B cell (primary cell): ENCODE measurements around the gene CR1. TPM values are rescaled to one million over a fixed set of nuclear protein-coding genes. Genes with fewer than 3 reads are reported as not detected.

Source experiments
- ATAC-seq: fragments of 200-7000 bp; cut with Tn5 transposase; one replicate; pipeline ENCODE4 v1.10.0; 2021; ENCODE audit warnings: low read depth, mild to moderate bottlenecking, moderate number of reproducible peaks, moderate library complexity
- CTCF ChIA-PET: fragments of 350-600 bp; sonication (Branson Sonifier 250); formaldehyde crosslinking; loops from one replicate; lab custom pipeline; 2021; ENCODE audit warnings: antibody characterized with exemption, inconsistent platforms; lab: Charles Lee
- POLR2A ChIA-PET: fragments of 350-600 bp; sonication (Branson Sonifier 250); formaldehyde crosslinking; loops from one replicate; lab custom pipeline; 2021; ENCODE audit warnings: antibody characterized with exemption; lab: Charles Lee
- DNase-seq: peaks from one replicate; pipeline ENCODE4 v3.0.0; 2013
- H2AFZ ChIP-seq: 2 replicates; pipeline ENCODE4 v1.6.1; 2012; ENCODE audit warnings: mild to moderate bottlenecking, low read depth, low read length; ENCODE audit not compliant: insufficient read depth, poor library complexity, severe bottlenecking
- H3K27ac ChIP-seq, 2 donors: 1 replicate in 1 of 2; 2 replicates in 1 of 2; pipeline ENCODE4 v1.5.1; 2012 to 2013; ENCODE audit warnings: low read length in 2 of 2, mild to moderate bottlenecking in 2 of 2, moderate library complexity in 1 of 2
- H3K27me3 ChIP-seq, 4 experiments: fragments of 200-600 bp in 1 of 4; sonication (generic) in 1 of 4; replicated peaks in 1 of 4; 1 replicate in 2 of 4; 2 replicates in 2 of 4; pipeline versions ENCODE4 v1.6.1 to v1.7.0; 2013 to 2016; ENCODE audit warnings: low read length in 3 of 4, mild to moderate bottlenecking in 2 of 4, mixed read lengths in 1 of 4, moderate library complexity in 1 of 4; ENCODE audit not compliant: insufficient read depth in 4 of 4, control insufficient read depth in 3 of 4; ENCODE audit errors: control extremely low read depth in 1 of 4
- H3K36me3 ChIP-seq, 2 experiments: replicated peaks in 1 of 2; 1 replicate in 1 of 2; 2 replicates in 1 of 2; pipeline versions ENCODE4 v1.6.1 to v1.7.1; 2013; ENCODE audit warnings: low read length in 1 of 2; ENCODE audit not compliant: insufficient read depth in 2 of 2, control insufficient read depth in 1 of 2; ENCODE audit errors: control extremely low read depth in 1 of 2, extremely low read depth in 1 of 2
- H3K4me1 ChIP-seq, 2 donors: fragments of 200-600 bp in 1 of 2; sonication (generic) in 1 of 2; 1 replicate in 1 of 2; 2 replicates in 1 of 2; pipeline versions ENCODE4 v1.5.1 to v1.6.1; 2013 to 2017; ENCODE audit warnings: low read length in 2 of 2; ENCODE audit not compliant: control insufficient read depth in 2 of 2, insufficient read depth in 2 of 2
- H3K4me2 ChIP-seq: replicated peaks from 2 replicates; pipeline ENCODE3; 2012; ENCODE audit warnings: mild to moderate bottlenecking, low read depth, low read length; ENCODE audit not compliant: poor library complexity, severe bottlenecking
- H3K4me3 ChIP-seq, 5 experiments: fragments of 200-600 bp in 1 of 5; sonication (generic) in 1 of 5; 1 replicate in 3 of 5; 2 replicates in 2 of 5; pipeline versions ENCODE4 v1.5.1 to v1.7.0; 2011 to 2016; ENCODE audit warnings: low read length in 4 of 5, mild to moderate bottlenecking in 4 of 5, low read depth in 2 of 5, control low read depth in 1 of 5, moderate library complexity in 1 of 5; ENCODE audit not compliant: insufficient read depth in 1 of 5; ENCODE audit errors: control extremely low read depth in 1 of 5, extremely low read depth in 1 of 5
- H3K79me2 ChIP-seq: fragments of 200-600 bp; sonication (generic); one replicate; pipeline ENCODE4 v1.6.0; 2016; ENCODE audit warnings: low read length; ENCODE audit not compliant: control insufficient read depth, insufficient read depth
- H3K9ac ChIP-seq: fragments of 200-600 bp; sonication (generic); 2 replicates; pipeline ENCODE4 v1.6.1; 2017; ENCODE audit warnings: mild to moderate bottlenecking, low read length, moderate library complexity
- H3K9me3 ChIP-seq, 3 donors: one replicate each; pipeline versions ENCODE4 v1.6.1 to v1.7.1; 2013; ENCODE audit warnings: low read length in 2 of 3; ENCODE audit not compliant: control insufficient read depth in 2 of 3, insufficient read depth in 1 of 3; ENCODE audit errors: control extremely low read depth in 1 of 3
- H4K20me1 ChIP-seq: 2 replicates; pipeline ENCODE4 v1.6.0; 2012; ENCODE audit warnings: mild to moderate bottlenecking, low read length; ENCODE audit not compliant: insufficient read depth, control insufficient read depth, poor library complexity, severe bottlenecking
- H3K27ac Mint-ChIP-seq: one replicate; pipeline ENCODE4 v1.8.0; 2021; ENCODE audit warnings: mixed read lengths
- H3K27me3 Mint-ChIP-seq: one replicate; pipeline ENCODE4 v1.8.0; 2021; ENCODE audit warnings: mixed read lengths
- H3K4me1 Mint-ChIP-seq: one replicate; pipeline ENCODE4 v1.8.0; 2021; ENCODE audit warnings: mixed read lengths
- H3K4me3 Mint-ChIP-seq: one replicate; pipeline ENCODE4 v1.8.0; 2021; ENCODE audit warnings: mixed read lengths
- H3K9me3 Mint-ChIP-seq: one replicate; pipeline ENCODE4 v1.8.0; 2022; ENCODE audit warnings: mixed read lengths; ENCODE audit not compliant: insufficient read depth
- EZH2 ChIP-seq: IDR thresholded peaks from 2 replicates; pipeline ENCODE4 v1.6.1; 2012; ENCODE audit warnings: borderline replicate concordance, low read depth, mild to moderate bottlenecking, moderate library complexity, low read length; ENCODE audit not compliant: insufficient read depth, poor library complexity, severe bottlenecking
- WGBS: methylation state at CpG from one replicate; pipeline ENCODE4 v1.1.5; 2013; ENCODE audit warnings: missing lambda C conversion rate; ENCODE audit not compliant: insufficient coverage; 5-methylcytosine and 5-hydroxymethylcytosine counted together
- intact Hi-C: fragments of 100-400 bp; cut with micrococcal nuclease; formaldehyde crosslinking; loops from one replicate; pipeline ENCODE4 v1.10.0; 2022
- polyA plus RNA-seq: library from polyadenylated mRNA; depleted of rRNA; stranded (reverse); fragments of >200 nt; gene quantifications from 2 replicates; pipeline ENCODE4 v1.2.3, GENCODE V29; 2012
- total RNA-seq, 2 donors: library from RNA; stranded (reverse); fragments of 120-200 nt in 1 of 2; gene quantifications; 1 replicate in 1 of 2; 2 replicates in 1 of 2; pipeline versions ENCODE4 v1.2.3 to v1.2.4, GENCODE V29; 2013 to 2022
- TF ChIP-seq, protein P1 (sequence below): fragments of 200-600 bp; IDR thresholded peaks from one replicate; pipeline ENCODE4 v1.8.0; 2022; ENCODE audit warnings: antibody characterized with exemption, mild to moderate bottlenecking

The CR1 gene
- total and polyA plus RNA-seq, 2 donors (not counting 1 experiment from before 2014, with no cell fraction given): 26.4 to 36.7 TPM

GRCh38 chr1:207514890-207515289 is 18.9 kb downstream of the CR1 start:
- DNase-seq (no peak), ATAC-seq (no peak)
- H3K27me3 ChIP-seq: no peaks in the 10 kb centered on the region
- H3K36me3 ChIP-seq: peaks cover 13 to 33% of the 10 kb centered on the region in 2 experiments
- Mint-ChIP-seq H3K27me3 (no peaks in the 10 kb centered on the region), H3K27ac (no peak overlapping the region), H3K4me3 (no peak overlapping the region), H3K9me3 (no peaks in the 10 kb centered on the region), H3K4me1 (no peaks in the 10 kb centered on the region)
- H3K9me3 ChIP-seq: peaks cover 0 to 2% (median 0%) of the 10 kb centered on the region in 3 donors
- WGBS: no CpG with 5 or more reads among the region's 13 CpGs
- H3K9ac ChIP-seq: no peak overlapping the region
- no peaks in the 10 kb centered on the region for H3K79me2 ChIP-seq
- ChIA-PET POLR2A (no interaction called here), CTCF (interaction anchor here (0.7 to 0.9 kb wide), 2 partner anchors 17 to 456 kb away, joined by 3 to 6 read pairs; no protein-coding TSS in a partner anchor)
- H3K4me3 ChIP-seq: no peak overlapping the region
- no peak overlapping the region for H2AFZ ChIP-seq
- intact Hi-C loops: no loop called here
- TF ChIP-seq, protein P1, sequence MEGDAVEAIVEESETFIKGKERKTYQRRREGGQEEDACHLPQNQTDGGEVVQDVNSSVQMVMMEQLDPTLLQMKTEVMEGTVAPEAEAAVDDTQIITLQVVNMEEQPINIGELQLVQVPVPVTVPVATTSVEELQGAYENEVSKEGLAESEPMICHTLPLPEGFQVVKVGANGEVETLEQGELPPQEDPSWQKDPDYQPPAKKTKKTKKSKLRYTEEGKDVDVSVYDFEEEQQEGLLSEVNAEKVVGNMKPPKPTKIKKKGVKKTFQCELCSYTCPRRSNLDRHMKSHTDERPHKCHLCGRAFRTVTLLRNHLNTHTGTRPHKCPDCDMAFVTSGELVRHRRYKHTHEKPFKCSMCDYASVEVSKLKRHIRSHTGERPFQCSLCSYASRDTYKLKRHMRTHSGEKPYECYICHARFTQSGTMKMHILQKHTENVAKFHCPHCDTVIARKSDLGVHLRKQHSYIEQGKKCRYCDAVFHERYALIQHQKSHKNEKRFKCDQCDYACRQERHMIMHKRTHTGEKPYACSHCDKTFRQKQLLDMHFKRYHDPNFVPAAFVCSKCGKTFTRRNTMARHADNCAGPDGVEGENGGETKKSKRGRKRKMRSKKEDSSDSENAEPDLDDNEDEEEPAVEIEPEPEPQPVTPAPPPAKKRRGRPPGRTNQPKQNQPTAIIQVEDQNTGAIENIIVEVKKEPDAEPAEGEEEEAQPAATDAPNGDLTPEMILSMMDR: no peak
- TF ChIP-seq EZH2: no peak
- no peak overlapping the region for H3K27ac ChIP-seq
- H4K20me1 ChIP-seq: no peaks in the 10 kb centered on the region
- H3K4me2 ChIP-seq: no peak overlapping the region
- no peaks in the 10 kb centered on the region for H3K4me1 ChIP-seq

DNA sequence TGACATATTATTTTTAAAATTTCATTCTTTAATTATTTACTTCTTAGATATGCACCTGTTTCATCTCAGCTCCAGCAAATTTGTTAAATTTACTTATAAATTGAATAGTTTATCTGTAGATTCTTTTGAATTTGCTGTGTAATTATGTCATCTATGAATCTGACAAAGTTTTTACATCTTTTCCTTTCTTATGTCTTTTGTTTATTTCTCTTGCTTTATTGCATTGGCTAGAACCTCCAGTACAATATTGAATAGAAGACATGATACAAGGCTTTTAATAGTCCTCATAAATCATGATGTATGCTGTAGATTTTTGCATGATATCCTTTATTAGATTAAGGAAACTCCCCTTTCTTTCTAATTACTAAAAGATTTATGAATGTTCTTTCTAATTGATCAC is 20.8 kb downstream of the CR1 start:
- Mint-ChIP-seq H3K9me3 (no peaks in the 10 kb centered on the region), H3K27ac (no peak overlapping the region), H3K27me3 (no peaks in the 10 kb centered on the region), H3K4me1 (no peaks in the 10 kb centered on the region), H3K4me3 (no peak overlapping the region)
- no peak overlapping the region for H3K4me3 ChIP-seq
- ChIA-PET CTCF (no interaction called here), POLR2A (no interaction called here)
- peaks cover 0 to 2% (median 0%) of the 10 kb centered on the region in 3 donors for H3K9me3 ChIP-seq
- no peaks in the 10 kb centered on the region for H4K20me1 ChIP-seq
- H3K27ac ChIP-seq: no peak overlapping the region
- H3K9ac ChIP-seq: no peak overlapping the region
- DNase-seq (no peak), ATAC-seq (no peak)
- no peaks in the 10 kb centered on the region for H3K79me2 ChIP-seq
- no peak overlapping the region for H2AFZ ChIP-seq
- TF ChIP-seq, protein P1: no peak
- TF ChIP-seq EZH2: no peak
- no peaks in the 10 kb centered on the region for H3K4me1 ChIP-seq
- H3K4me2 ChIP-seq: no peak overlapping the region
- H3K36me3 ChIP-seq: peaks cover 7 to 18% of the 10 kb centered on the region in 2 experiments
- H3K27me3 ChIP-seq: no peaks in the 10 kb centered on the region
- intact Hi-C loops: no loop called here
